Measurements from ENCODE around the gene F2RL2.

- TF ChIP-seq EZH2phosphoT487 (IDR thresholded peaks at IDR 0.05; ENCODE audit: borderline replicate concordance, low read length) (no peak), CTCF (IDR thresholded peaks at IDR 0.05; ENCODE audit: low read depth, low read length, poor library complexity, severe bottlenecking) (no peak)
These were observed 19.3 kb upstream of the F2RL2 start for GRCh38 chr5:76642390-76643040.
